Stimulated activated naive CD8-positive, alpha-beta T cell treated with anti-CD3 and anti-CD28 coated beads, Interleukin-15, amount 100 ng/mL, for 72 hours (primary cell): Measurements from ENCODE around the gene PRKAR2A.
A peak's percentile ranks its signal among the peaks of the same experiment; 100 is the strongest.

Experiments used
- ATAC-seq: fragments of 150-1000 bp; cut with Tn5 transposase; 2 replicates; pipeline ENCODE4 v1.10.0; 2021; ENCODE audit warnings: mild to moderate bottlenecking, moderate library complexity
- DNase-seq, 2 donors: peaks; one replicate each; pipeline ENCODE4 v3.0.0; 2021 to 2022
- H3K27ac Mint-ChIP-seq, 2 donors: one replicate each; pipeline ENCODE4 v1.8.0; 2022; ENCODE audit warnings: mild to moderate bottlenecking in 2 of 2, mixed read lengths in 2 of 2, moderate library complexity in 2 of 2
- H3K27me3 Mint-ChIP-seq: one replicate; pipeline ENCODE4 v1.8.0; 2022; ENCODE audit warnings: mixed read lengths
- H3K4me1 Mint-ChIP-seq: one replicate; pipeline ENCODE4 v1.8.0; 2022; ENCODE audit warnings: mild to moderate bottlenecking, mixed read lengths
- H3K4me3 Mint-ChIP-seq, 2 donors: one replicate each; pipeline ENCODE4 v1.8.0; 2022; ENCODE audit warnings: mild to moderate bottlenecking in 2 of 2, mixed read lengths in 2 of 2, moderate library complexity in 1 of 2
- H3K9me3 Mint-ChIP-seq, 2 donors: one replicate each; pipeline ENCODE4 v1.8.0; 2022; ENCODE audit warnings: mixed read lengths in 2 of 2

Gene PRKAR2A

DNA sequence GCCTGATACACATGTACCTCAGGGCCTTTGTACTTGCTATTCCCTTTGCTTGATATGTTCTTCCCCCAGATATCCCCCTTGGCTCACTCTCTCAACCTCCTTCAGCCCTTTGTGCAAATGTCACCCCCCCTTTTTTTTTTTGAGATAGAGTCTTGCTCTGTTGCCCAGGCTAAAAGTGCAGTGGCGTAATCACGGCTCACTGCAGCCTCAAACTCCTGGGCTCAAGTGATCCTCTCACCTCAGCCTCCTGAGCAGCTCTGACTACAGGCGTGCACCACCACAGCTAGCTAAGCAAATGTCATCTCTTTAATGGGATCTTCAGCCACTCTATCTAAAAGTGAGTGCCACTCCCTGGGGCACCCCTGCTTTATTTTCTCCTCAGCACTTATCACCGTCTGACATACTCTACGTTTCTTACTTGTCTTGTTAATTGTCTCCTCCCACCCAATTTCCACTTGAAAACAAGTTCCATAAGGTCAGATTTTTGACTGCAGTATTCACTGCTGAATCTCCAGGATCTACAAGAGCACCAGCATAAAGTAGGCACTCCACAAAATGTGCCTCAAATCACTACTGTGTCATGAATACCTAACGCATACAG lies 145.3 kb downstream of the PRKAR2A start:
- H3K9me3 Mint-ChIP-seq: peaks cover 0 to 5% of the 10 kb centered on the region in 2 donors
- ATAC-seq (no peak), DNase-seq (no peak)
- H3K4me3 Mint-ChIP-seq: no peak overlapping the region
- no peaks in the 10 kb centered on the region for H3K27me3 Mint-ChIP-seq
- peak overlapping the region in 1 of 2 donors; percentile 14 for H3K27ac Mint-ChIP-seq
- peaks cover 30% of the 10 kb centered on the region for H3K4me1 Mint-ChIP-seq

DNA sequence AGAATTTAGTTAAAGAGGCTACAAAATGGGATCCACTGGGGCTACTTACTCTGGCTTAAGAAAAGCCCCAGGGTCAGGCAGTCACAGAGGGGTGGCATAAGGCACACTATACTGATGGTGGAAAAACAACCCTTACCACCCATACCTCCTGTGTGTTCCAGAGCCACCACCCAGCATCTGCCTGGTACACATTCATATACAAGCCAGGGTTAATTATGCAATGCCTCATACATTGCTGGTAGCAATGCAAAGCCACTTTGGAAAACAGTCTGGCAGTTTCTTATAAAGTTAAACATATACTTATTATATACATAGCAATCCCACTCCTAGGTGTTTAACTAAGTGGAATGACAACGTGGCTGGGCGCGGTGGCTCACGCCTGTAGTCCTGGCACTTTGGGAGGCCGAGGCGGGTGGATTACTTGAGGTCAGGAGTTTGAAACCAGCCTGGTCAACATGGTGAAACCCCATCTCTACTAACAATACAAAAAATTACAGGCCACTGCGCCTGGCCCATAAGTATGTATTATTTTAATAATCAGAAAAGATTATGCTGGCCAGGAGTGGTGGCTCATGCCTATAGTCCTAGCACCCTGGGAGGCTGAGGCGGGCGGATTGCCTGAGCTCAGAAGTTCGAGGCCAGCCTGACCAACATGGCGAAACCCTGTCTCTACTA lies 146.8 kb downstream of the PRKAR2A start:
- Mint-ChIP-seq H3K9me3 (peaks cover 0 to 5% of the 10 kb centered on the region in 2 donors), H3K4me3 (no peak overlapping the region), H3K27me3 (no peaks in the 10 kb centered on the region), H3K4me1 (peaks cover 20% of the 10 kb centered on the region), H3K27ac (peak overlapping the region in 1 of 2 donors; percentile 27)
- no peak for ATAC-seq
- DNase-seq: no peak

DNA sequence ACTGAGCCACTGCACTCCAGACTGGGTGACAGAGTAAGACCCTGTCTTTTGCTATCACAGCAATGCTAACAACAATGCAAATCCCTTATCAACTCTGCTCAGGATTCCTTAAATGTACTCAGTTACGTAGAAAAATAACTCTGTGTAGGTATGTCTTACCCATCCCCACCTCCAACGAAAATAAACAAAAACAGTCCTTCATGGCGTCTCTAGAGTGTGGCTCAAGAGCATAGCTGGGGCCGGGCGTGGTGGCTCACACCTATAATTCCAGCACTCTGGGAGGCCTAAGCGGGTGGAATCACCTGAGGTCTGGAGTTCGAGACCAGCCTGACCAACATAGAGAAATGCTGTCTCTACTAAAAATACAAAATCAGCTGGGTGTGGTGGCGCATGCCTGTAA lies 148.8 kb downstream of the PRKAR2A start:
- DNase-seq: no peak
- ATAC-seq: no peak
- H3K27me3 Mint-ChIP-seq: no peaks in the 10 kb centered on the region
- no peak overlapping the region for H3K27ac Mint-ChIP-seq
- H3K9me3 Mint-ChIP-seq: peaks cover 0 to 5% of the 10 kb centered on the region in 2 donors
- H3K4me1 Mint-ChIP-seq: peaks cover 22% of the 10 kb centered on the region
- H3K4me3 Mint-ChIP-seq: no peak overlapping the region

- Mint-ChIP-seq H3K9me3 (peaks cover 0 to 5% of the 10 kb centered on the region in 2 donors), H3K4me3 (no peak overlapping the region), H3K4me1 (peaks cover 19% of the 10 kb centered on the region), H3K27ac (no peak overlapping the region), H3K27me3 (no peaks in the 10 kb centered on the region)
- ATAC-seq (peak; percentile 35), DNase-seq (no peak)
Measured at GRCh38 chr3:48697952-48698351, 149.7 kb downstream of the PRKAR2A start.

DNA sequence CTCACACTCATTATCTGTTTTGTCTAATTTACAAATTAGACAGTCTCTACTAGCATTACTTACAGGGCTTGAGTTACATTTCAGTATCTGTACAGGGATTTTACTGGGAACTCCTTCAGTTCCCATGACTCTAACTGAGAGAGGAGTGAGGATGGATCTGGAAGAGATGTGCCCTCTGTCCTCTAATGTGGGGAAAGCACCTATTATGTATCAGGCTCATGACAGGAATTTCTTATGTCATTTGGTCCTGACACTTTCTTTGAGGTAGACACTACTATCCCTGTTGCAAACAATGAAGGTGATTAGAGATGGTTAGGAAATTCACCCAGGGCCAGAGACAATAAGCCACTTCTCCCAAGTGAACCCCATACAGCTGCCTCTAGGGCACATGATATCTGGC lies 151.1 kb downstream of the PRKAR2A start:
- H3K4me3 Mint-ChIP-seq: no peak overlapping the region
- ATAC-seq (no peak), DNase-seq (no peak)
- H3K27me3 Mint-ChIP-seq: no peaks in the 10 kb centered on the region
- no peak overlapping the region for H3K27ac Mint-ChIP-seq
- no peaks in the 10 kb centered on the region for H3K9me3 Mint-ChIP-seq
- peaks cover 11% of the 10 kb centered on the region for H3K4me1 Mint-ChIP-seq
